MG63 (cell line): ENCODE results near the gene CHRD. TPM values are rescaled to one million over a fixed set of nuclear protein-coding genes. Genes with fewer than 3 reads are reported as not detected.

Source experiments
- DNase-seq: peaks from one replicate; pipeline ENCODE4 v3.0.0-alpha.2; 2020
- H3K27me3 ChIP-seq: fragments of 250-450 bp; sonication (Bioruptor Pico); 2 replicates; pipeline ENCODE4 v1.5.1; 2020; ENCODE audit warnings: mild to moderate bottlenecking, moderate library complexity
- H3K36me3 ChIP-seq: fragments of 250-450 bp; sonication (Bioruptor Pico); 2 replicates; pipeline ENCODE4 v1.5.1; 2020; ENCODE audit warnings: mild to moderate bottlenecking, moderate library complexity
- H3K4me3 ChIP-seq: fragments of 250-450 bp; sonication (Bioruptor Pico); 2 replicates; pipeline ENCODE4 v1.5.1; 2020; ENCODE audit warnings: mild to moderate bottlenecking, moderate library complexity
- H3K9me3 ChIP-seq: fragments of 250-450 bp; sonication (Bioruptor Pico); 2 replicates; pipeline ENCODE4 v1.5.1; 2020; ENCODE audit warnings: mild to moderate bottlenecking, moderate library complexity
- total RNA-seq: library from RNA; depleted of rRNA; stranded (reverse); fragments of >200 nt; shearing (Covaris generic); gene quantifications from 2 replicates; pipeline ENCODE4 v1.2.3, GENCODE V29; 2014; ENCODE audit warnings: low replicate concordance

Gene CHRD
- total RNA-seq, 1 experiment from 2014 or later, result 0.03 TPM

GRCh38 chr3:184355261-184356040 is 24.4 kb upstream of the CHRD start:
- Histone ChIP-seq H3K9me3 (no peaks in the 10 kb centered on the region), H3K4me3 (no peak overlapping the region), H3K27me3 (no peaks in the 10 kb centered on the region), H3K36me3 (0 out of 2 replicates have a peak, but pooled peaks cover 5% of the 10 kb centered on the region)
- DNase-seq, result no peak

DNA sequence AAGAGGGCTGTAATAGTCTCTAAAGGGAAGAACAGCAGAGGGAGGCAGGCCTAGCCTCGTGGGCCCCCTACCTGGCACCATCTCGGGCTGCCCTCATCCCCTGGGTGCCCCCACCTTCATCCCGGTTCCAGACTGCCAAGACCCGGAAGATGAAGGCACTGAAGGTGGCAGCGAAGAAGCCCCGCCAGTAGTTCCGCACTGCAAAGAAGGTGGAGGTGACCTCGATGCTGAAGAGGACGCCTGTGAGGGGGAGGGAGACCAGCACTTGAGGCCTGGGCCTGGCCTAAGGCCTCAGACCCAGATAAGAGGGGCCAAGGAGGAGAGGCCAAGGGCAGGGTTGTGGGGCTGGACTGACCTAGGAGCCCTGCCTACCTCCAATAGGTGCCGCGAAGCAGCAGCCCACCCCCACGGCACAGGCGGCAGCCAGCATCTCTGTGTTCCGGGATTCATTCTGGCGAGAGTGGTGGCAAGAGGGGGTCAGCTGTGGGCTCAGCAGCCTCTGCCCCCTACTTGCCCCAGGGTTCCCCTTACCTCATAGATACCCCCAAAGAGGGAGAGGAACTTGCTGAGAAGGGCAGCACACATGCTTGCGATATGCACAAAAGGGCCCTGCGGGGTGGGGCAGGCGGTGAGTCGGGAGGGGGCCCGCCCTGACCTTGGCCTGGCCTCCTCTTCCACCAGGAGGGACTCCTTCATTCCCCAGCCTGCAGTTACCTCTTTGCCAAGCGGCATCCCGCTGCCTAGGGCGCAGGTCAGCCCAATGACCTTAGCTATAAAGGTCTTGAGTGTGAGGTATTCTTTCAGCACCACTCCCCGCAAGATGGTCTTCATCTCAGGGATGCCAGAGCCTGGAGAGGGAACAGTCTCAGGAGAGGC is 22.4 kb upstream of the CHRD start:
- Histone ChIP-seq H3K4me3 (no peak overlapping the region), H3K36me3 (0 out of 2 replicates have a peak, but pooled peaks cover 3% of the 10 kb centered on the region), H3K9me3 (no peaks in the 10 kb centered on the region), H3K27me3 (no peaks in the 10 kb centered on the region)
- no peak for DNase-seq

GRCh38 chr3:184358124-184358767 is 21.6 kb upstream of the CHRD start:
- Histone ChIP-seq H3K4me3 (no peak overlapping the region), H3K9me3 (no peaks in the 10 kb centered on the region), H3K36me3 (peaks cover 3% of the 10 kb centered on the region), H3K27me3 (no peaks in the 10 kb centered on the region)
- DNase-seq, result no peak

GRCh38 chr3:184358921-184359350 is 20.9 kb upstream of the CHRD start:
- Histone ChIP-seq H3K9me3 (no peaks in the 10 kb centered on the region), H3K27me3 (no peaks in the 10 kb centered on the region), H3K4me3 (no peak overlapping the region), H3K36me3 (peaks cover 9% of the 10 kb centered on the region)
- no peak for DNase-seq

DNA sequence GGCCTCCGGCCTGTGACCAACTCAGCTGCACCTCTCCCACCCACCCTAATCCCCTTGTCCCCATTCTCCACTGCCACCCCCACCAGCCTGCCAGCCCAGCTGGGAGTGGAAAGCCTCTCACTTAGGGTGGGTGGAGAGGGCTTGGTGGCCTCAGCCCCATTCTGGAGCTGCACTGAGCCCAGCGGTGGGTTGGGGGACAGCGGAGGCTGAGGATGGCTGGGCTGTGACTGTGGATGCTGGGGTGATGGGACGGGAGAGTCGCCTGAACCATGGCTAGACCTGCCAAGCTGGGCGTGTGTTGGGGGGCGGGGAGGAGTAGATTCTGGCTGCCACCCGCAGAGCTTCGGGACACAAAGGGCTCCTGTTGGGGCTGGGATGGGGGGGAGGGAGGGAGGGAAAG is 20.2 kb upstream of the CHRD start:
- DNase-seq, result no peak
- Histone ChIP-seq H3K27me3 (no peaks in the 10 kb centered on the region), H3K9me3 (no peaks in the 10 kb centered on the region), H3K4me3 (no peak overlapping the region), H3K36me3 (peaks cover 14% of the 10 kb centered on the region)

DNA sequence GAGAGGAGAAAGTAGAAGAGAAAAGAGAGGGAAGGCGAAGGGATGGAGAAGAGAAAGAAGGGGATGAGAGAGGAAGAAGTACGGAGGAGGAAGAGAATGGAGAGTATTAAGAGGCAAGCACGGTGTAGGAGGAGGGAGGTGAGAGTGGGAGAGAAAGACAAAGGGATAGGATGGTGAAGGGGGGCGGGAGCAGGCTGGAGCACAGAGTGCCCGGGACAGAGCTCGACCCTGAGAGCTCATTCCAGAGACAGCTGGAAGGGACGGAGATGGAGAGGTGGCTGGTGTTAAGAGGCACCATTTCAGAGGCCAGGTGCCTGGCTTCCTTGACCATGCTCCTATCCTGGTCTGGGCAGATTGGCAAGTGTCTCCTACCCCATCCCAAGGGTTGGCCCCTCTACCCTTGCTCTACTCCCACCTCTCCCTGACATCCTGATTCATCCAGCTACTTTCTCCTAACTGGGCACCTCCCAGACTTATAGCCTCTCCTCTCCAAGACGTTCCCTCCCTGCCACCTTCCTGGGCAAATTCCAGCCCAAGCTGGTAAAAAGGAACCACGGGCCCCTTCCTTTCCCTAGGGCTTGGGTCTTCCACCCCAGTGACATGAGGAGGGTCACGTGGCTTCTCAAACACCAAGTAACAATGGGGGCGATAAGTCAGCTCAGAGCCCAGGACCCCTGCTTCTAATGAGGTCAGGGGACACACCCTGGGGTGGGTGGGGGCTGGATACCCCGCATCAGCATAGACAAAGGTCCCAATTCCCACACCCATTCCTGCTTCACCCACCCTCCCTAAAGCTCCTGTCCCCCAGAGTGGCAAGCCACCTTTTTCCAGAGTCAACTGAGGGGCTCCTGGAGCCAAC is 19.6 kb upstream of the CHRD start:
- no peaks in the 10 kb centered on the region for H3K9me3 ChIP-seq
- no peak for DNase-seq
- peak overlapping the region; percentile 75 for H3K4me3 ChIP-seq
- H3K36me3 ChIP-seq, result peaks cover 21% of the 10 kb centered on the region
- H3K27me3 ChIP-seq, result no peaks in the 10 kb centered on the region

GRCh38 chr3:184360929-184361531 is 18.8 kb upstream of the CHRD start:
- no peaks in the 10 kb centered on the region for H3K27me3 ChIP-seq
- H3K9me3 ChIP-seq, result no peaks in the 10 kb centered on the region
- H3K36me3 ChIP-seq, result peaks cover 25% of the 10 kb centered on the region
- peak overlapping the region; percentile 75 for H3K4me3 ChIP-seq
- no peak for DNase-seq

DNA sequence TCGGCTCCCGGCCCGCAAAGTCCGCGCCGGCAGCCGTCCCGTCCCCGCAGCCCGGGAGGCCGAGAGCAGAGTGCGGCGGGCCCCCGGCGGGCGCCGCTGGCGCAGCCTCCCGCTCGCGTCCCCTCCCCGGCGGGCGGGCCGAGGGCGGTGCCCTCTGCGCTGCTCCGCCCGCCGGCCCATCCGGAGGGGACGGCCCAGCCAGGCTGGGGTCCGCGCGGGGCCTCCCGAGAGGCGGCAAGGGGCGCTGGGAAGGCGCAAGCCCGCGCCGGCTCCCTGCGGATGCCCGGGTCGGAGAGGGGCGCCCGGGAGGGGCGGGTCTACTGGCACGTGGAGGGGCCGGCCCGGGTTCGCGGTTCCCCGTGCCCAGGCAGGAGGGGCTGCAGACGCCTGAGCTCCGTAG is 18.3 kb upstream of the CHRD start, which contains the start of the genes CLCN2 and POLR2H:
Gene CLCN2 (minus strand): TSS at position 74 of the 400 bp plus-strand sequence. CDS start 126 bp downstream, outside the sequence.
Gene POLR2H (plus strand): TSS at position 179 of the 400 bp plus-strand sequence. CDS start 1,783 bp downstream, outside the sequence.
- H3K36me3 ChIP-seq, result peaks cover 28% of the 10 kb centered on the region
- H3K27me3 ChIP-seq, result no peaks in the 10 kb centered on the region
- peak; percentile 66 for DNase-seq
- H3K9me3 ChIP-seq, result no peaks in the 10 kb centered on the region
- peak within 1 kb of the TSS; percentile 75 for H3K4me3 ChIP-seq

- Histone ChIP-seq H3K36me3 (peaks cover 34% of the 10 kb centered on the region), H3K4me3 (peak overlapping the region; percentile 75), H3K9me3 (no peaks in the 10 kb centered on the region), H3K27me3 (no peaks in the 10 kb centered on the region)
- peak; percentile 88 for DNase-seq
Observed at GRCh38 chr3:184361932-184362667, 17.8 kb upstream of the CHRD start.

- peaks cover 40% of the 10 kb centered on the region for H3K36me3 ChIP-seq
- DNase-seq, result peak; percentile 98
Observed at GRCh38 chr3:184362668-184363546, 16.9 kb upstream of the CHRD start.

GRCh38 chr3:184366619-184367289 is 13.1 kb upstream of the CHRD start:
- H3K36me3 ChIP-seq, result peaks cover 55% of the 10 kb centered on the region
- H3K4me3 ChIP-seq, result no peak overlapping the region
- DNase-seq, result no peak
- no peaks in the 10 kb centered on the region for H3K9me3 ChIP-seq
- no peaks in the 10 kb centered on the region for H3K27me3 ChIP-seq

More at GRCh38 chr3:184362668-184363546, 16.9 kb upstream of the CHRD start:
- H3K27me3 ChIP-seq, result no peaks in the 10 kb centered on the region
- H3K9me3 ChIP-seq, result no peaks in the 10 kb centered on the region
- H3K4me3 ChIP-seq, result peak overlapping the region; percentile 75

GRCh38 chr3:184368116-184368515 is 11.7 kb upstream of the CHRD start:
- Histone ChIP-seq H3K36me3 (peaks cover 55% of the 10 kb centered on the region), H3K4me3 (no peak overlapping the region), H3K9me3 (no peaks in the 10 kb centered on the region), H3K27me3 (no peaks in the 10 kb centered on the region)
- no peak for DNase-seq

DNA sequence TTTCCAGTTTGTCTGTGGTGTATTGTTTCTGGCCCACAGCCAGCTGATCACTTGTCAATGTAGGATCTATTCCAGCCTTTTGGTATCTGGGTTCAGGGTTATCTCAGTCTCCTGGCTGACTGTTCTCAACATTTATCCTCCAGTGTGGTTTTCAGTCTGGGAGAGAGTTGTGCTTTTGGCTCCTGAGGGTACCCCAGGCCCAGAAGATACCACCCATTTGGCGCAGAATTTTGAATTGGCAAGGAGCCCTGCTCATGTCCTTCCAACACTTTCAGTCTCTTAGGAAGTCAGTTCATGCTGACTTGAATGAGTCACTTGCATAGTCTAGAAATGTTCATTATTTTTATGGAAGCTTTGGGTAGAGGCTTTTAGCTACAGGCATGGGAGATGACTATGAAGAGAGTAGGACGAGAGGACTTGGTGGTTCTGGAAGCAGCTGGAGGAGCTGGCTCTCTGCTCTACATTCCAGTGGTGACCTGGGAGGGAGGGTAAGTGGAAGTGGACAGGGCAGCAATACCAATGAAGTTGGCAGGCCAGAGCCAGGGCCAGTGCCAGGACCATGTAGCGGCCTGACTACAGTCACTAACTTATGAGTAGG is 11.2 kb upstream of the CHRD start:
- DNase-seq, result peak; percentile 99
- peaks cover 51% of the 10 kb centered on the region for H3K36me3 ChIP-seq
- no peaks in the 10 kb centered on the region for H3K27me3 ChIP-seq
- no peak overlapping the region for H3K4me3 ChIP-seq
- no peaks in the 10 kb centered on the region for H3K9me3 ChIP-seq
